HG02571 (cell line): ENCODE data around the gene PLK5.
"Not testable (repeated sequence)": the region's sequence is repeated elsewhere in the genome, so short reads cannot be mapped to it uniquely, and the experiment has no call there.

Experiments used
- ATAC-seq: cut with Tn5 transposase; IDR thresholded peaks from one replicate; pipeline ENCODE4 v1.9.1; 2021; ENCODE audit warnings: mild to moderate bottlenecking, moderate library complexity; ENCODE audit not compliant: unreplicated experiment

Gene PLK5

DNA sequence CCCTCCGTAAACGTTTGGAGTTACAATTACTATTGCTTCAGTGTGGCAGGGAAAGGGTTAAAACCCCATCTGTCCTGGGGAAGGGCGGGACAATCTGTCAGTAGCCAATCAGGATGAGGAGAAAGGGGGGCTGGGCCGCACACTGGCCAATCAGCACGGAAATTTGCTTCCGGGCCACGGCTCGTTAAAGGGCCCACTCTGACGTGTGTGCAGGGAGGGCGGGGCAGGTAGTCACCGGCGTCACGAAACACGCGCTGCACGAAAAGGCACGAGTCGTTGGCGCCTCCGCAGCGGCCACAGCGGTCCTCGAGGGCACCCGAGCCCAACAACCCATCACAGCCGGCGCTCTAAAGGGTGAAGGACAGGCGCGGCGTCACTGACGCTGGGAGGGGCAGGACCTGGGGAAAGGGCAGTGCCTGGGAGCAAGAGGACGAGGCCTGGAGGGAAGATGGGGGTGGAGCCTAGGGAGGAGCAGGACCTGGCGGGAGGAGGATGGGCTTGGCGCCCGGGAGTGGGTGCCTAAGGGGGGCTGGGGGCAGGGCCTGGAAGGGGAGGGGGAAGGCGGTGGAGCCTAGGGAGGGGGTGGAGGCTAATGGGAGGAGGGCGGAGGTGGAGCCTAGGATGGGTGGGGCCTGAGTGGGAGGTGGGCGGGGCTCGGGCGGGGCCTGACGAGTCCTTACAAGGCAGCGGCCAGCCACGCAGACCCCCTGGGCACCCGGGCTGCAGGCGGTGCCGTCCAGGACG lies 15.9 kb upstream of the PLK5 start:
- ATAC-seq, result no peak

DNA sequence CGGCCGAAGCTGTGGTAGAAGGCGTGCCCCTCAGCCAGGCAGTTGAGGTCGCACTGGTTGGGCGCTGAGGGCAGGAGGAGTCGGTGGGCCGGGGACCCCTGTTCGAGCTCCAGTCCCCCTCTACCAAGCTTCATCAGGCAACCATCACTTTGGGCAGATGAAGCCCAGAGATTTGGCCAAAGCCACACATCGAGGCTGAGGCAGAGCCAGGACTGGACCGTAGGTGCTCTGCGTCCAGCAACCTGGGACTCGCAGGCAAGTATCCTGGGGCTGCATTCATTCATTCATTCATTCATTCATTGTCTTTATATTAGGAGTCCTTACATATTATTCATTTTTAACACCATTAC lies 15.4 kb upstream of the PLK5 start:
- ATAC-seq, result no peak

DNA sequence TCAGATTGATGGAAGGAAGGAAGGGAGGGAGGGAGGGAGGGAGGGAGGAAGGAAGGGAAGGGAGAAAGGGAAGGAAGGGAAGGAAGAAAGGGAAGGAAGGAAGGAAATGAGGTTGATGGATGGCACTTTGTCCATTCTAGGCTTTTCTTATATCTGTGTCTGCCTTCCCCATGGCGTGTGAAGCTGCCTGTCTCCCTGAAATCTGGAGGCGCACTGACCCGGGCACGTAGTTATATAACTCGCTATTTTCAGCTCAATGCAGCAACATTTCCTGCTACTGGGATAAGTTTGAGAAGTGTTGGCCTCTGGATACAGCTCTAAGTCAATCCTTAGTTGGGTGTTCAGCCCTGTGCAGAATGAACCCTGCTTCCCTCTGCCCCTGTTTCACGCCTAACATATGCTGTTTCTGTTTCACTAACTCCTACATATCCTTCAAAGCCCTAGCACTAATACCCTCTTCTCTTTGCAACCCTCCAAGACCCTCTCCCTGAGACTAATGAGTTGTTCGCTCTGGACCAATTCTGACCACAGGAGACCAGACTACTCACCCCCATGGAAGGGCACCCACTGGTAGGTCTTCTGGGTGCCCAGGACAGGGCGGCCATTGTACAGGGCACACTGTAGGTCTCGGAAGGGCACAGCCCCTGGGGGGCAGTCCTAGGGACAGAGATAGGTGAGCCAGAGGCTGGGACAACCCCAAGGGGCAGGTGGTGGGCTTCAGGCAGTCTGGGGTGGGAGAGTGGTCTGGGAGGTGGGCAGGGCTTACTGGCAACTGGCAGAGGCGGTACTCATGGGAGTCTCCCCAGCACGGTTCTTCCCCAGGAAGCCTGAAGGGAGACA lies 14.1 kb upstream of the PLK5 start:
- no peak for ATAC-seq

DNA sequence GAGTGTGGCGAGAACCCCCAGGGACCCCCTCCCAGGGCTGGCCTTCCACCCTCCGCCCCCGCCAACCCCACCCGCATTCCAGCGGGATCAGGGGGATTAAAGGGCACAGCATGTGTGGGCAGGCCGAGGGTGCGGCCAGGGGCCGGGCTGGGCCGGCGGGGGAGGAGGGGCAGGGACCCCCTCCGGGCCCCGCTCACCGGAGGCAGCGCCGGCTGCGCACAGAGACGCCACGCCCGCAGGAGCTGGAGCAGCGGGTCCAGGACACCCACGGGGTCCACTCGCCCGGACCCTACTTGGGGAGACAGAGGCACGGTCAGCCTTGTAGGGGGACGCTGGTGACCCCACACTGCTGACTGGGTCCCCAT lies 13.5 kb upstream of the PLK5 start:
- no peak for ATAC-seq

DNA sequence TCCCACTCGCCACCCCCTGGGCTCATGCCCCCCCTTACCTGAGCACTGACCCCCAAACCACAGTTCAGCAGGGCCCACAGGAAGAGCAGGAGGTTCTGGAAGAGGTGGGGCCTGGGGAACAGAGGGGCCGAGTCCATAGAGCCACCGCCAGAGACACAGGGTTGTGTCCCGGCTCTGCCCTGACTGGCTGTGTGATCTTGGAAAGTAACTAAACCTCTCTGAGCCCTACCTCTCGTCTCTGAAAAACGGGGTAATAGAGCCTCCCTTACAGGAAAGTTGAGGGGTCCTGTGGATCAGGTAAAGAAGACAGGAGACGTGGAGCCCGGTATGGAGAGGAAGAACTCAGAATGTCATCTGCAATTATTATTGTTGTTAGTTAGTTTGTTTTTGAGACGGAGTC lies 13.1 kb upstream of the PLK5 start:
- ATAC-seq, result no peak

DNA sequence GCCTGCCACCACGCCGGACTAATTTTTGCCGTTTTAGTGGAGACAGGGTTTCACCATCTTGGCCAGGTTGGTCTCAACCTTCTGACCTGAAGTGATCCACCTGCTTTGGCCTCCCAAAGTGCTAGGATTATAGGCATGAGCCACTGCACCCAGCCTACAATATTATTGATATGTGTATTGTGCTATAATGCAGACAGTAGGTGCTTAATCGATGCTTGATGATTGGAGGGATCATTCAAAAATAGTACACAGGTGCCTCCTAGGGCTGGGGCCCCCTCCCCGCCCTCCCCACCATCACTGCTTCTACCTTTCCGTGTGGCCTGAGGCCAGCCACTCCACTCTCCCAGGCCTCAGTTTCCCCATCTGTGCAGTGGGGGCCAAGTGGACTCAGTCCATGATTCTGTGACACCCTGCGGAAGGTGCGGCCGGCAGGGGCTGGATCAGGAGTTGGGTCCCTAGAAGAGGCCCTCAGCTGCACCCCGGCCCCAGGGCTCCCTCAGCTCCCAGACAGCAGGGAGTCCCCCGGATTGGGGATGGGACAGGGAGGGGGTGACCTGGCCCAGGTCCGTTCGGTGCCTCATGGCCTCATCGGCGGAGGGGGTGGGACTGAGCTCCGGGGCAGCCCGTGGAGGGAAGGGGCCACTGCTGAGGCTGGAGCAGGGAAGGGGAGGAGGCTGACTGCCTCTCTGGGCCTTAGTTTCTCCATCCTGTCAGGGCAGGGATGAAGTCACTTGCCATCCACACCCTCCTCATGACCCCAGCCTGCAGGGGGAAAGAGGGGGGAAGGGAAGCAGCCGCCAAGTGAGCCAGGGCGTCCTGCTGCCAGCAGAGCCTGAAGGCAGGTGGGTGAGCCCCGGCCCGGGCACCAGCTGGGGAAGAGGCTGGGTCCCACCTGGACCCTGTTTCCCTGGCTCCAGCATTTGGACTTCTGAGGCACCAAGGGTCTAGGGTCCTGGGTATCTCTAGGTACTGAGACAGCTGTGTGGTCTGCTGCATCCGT lies 12.3 kb upstream of the PLK5 start:
- ATAC-seq, result no peak

DNA sequence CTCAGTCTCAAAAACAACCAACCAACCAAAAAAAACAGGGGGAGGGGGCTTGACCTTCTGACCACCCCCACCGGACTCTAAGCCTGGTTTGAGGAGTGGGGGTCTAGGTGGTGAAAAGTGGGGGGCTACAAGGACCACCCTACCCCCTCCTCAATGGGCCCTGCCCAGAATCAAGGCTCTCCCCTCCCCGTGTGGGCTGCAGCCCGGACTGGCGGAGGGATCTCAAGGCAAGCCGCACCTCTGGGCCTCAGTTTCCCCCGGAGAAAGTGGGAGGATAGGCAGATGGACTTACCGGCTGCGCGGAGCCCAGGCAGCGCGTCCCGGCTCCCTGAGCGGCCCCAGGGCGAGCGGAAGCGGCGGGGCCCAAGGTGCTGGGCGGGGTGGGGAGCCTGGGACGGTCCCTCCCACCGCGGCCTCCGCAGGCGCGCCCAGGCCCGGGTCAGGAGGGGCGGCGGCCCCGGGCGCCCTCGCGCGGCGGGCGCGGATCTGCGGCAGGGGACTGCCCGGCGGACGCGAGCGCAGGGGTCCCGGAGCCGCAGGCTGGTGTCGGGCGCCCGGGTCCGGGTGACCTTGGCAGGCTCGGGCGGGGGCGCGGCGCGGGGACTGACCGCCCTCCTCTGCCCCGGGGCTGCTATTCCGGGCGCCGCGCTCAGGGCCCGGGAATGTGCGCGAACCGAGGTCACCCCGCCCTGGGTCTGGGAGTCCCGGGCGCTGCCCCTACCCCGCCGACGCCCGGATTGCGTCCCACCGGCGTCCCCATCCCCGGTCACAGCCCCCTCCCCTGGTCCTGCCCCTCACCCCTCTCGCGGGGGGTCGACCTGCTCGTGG lies 11.0 kb upstream of the PLK5 start, which contains the start of gene ADAMTSL5:
TSS of gene ADAMTSL5 (minus strand) at position 349 of the 828 bp plus-strand sequence. CDS start 2,076 bp downstream, outside the sequence.
- ATAC-seq, result no peak

DNA sequence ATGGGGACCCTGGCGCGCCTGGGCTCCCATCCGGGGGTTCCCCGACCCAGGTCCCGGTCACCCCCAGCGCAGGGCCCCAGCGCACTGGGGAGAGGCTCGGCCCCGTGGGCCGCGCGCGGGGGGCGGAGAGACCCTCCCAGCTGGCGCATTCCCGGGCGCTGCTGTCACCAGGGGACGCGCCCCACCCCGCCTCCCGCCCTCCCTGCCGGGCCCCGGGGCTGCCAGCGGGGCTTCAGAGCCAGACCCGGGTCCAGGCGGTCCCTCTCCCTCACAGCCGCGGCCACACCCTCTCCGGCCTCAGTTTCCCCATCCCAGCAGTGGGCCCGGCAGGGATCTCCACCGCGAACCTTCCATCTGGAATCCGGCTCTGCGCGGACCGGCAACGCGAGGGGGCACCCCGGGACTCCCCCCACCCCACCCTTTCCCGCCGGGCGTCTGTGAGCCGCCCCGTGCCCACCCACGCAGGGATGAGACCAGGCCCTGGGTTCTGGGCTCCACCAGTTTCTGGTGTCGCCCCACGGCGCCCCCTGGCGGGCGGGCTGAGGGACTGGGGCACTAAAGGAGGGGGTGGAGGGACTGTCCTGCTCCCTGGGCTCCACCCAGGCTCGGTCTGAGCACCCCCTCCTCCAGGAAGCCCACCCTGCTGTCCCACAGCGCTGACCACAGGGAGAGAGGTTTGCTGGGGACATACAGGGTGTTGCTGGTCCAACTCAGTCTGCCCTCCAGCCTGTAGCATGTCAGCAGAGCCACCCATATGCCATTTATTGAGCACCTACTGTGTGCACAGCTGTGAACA lies 10.2 kb upstream of the PLK5 start:
- ATAC-seq, result no peak

DNA sequence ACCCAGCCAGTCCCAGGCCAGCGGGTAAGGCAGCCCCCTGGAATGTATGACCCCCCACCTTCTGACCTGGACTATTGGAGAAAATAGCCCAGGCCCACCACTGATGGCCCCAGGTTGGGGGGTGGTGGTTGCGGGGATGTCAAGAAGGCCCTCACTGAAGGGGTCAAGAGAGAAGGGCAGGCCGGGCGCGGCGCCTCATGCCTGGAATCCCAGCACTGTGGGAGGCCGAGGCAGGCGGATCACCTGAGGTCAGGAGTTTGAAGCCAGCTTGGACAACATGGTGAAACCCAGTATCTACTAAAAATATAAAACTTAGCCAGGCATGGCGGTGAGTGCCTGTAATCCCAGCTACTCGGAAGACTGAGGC lies 9.6 kb upstream of the PLK5 start:
- ATAC-seq, result no peak

DNA sequence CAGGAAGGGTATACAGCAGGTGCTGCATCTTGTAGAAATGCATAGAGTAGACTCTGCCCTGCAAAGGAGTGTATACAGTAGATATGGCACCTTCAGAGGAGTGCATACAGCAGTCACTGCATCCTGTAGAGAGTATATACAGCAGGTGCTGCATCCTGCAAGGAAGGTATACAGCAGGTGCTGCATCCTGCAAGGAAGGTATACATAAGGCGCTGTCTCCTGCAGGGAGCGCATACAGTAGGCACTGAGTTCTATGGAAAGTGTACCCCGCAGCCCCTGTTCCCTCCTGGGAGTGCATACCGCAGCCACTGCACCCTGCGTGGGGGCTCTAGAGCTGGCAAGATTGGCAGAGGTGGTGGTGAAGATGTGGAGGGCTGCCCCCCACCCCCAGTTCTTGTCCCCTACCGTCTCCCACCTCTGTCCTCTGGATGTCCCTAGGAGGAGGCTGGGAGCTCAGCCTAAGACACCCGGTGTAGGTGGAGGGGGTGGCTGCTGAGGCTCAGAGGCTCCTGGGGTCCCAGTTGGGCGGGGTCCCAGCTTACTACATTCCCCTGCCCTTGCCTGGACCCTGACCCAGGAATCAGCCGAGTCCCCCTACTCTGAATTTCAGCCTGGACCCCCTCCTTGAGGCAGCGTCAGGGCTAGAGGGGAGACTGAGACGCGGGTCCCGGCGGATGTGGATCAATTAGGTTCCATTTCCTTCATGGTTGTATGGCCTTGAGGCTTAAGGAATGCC lies 8.7 kb upstream of the PLK5 start:
- no peak for ATAC-seq

DNA sequence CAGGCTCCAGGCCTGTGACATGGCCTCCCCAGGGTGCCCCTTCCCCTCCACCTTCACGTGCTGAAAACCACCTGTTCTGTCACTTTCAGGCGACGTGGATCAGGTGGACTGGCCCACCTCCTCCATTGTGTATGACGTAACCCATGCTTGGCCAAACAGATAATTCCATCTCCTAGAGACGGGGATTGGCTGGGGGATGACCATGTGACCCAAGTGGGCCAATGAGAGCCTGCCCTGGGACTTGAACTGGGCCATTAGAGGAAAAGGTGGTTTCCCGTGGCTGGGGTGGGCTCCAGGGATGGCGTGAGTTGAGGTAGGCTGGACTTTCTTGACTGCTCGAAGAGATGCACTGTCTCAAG lies 7.5 kb upstream of the PLK5 start:
- no peak for ATAC-seq

DNA sequence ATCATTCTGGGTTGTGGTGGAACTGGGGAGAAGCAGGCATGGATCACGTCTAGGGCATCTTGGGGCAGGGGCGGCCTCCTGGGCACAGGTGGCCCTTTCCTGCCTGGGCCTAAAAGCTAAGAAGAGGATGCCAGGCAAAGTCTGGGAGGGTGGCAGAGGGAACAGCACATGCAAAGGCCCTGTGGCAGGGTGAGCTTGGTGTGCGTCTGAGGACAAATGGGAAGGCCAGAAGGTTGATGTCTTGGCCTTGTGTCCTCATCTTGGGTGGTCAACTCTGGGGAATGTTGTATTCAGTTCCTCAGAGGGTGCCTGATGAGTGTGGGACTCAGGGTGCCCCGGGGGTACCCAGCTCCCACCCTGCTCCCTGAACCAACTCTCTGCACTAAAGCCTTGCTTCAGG lies 5.4 kb upstream of the PLK5 start:
- ATAC-seq, result no peak

DNA sequence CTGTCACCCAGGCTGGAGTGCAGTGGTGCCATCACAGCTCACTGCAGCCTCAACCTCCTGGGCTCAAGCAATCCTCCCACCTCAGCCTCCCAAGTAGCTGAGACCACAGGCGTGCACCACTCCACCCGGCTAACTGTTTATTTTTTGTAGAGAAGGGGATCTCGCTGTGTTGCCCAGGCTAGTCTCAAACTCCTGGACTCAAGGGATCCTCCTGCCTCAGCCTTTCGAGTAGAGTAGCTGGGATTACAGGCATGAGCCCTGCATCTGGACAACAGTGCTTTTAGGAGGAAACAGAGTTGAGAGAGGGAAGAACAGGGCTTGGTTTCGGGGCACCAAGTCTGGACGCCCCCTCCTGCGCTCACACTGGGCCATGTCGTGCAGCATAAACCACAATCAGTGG lies 4.1 kb upstream of the PLK5 start:
- ATAC-seq, result not testable (repeated sequence)

DNA sequence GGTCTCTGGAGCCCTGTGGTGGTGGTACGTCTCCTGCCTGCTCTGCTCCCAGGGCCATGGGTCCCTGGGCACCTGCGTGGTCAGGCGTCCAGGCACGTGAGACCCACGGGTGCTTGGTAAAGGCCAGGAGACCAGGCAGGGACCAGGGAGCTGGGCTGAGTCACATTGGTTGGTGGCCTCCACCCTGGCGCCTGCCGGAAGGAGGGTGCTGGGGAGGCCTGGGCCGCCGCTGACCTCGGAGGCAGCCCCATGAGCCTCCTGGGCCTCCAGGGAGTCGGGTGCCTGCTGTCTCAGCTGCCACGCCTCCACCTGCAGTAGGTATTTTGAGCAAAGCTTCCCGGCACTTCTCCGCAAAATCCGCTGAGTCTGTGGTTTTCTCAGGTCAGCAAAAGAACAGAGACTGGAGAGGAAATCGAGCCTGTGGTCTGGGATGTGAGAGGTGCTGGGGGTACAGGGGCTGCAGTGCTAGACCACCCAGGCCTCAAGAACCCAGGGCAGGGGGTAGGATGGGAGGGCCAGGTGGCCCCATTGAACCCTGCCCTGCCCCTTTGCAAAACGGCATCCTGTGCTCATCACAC lies 3.6 kb upstream of the PLK5 start:
- no peak for ATAC-seq

DNA sequence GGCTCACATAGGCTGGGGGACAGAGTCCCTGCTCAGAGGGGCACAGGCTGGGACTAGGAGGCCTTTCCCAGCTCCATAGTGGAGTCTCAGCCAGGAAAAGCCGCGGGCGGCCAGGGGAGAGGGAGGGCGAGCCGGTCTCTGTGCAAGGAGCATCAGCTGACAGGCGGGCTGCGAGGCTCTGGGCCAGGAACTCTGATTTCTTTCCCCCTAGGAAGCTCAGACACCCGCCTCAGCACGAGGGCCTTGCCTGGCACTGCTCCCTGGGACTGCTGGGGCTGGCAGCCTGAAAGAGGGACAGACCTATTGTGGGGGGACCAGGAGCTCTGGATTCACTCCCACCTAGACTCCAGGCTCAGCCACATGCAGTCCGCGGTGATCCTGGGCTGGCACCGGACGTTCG lies 2.2 kb upstream of the PLK5 start:
- ATAC-seq, result no peak

DNA sequence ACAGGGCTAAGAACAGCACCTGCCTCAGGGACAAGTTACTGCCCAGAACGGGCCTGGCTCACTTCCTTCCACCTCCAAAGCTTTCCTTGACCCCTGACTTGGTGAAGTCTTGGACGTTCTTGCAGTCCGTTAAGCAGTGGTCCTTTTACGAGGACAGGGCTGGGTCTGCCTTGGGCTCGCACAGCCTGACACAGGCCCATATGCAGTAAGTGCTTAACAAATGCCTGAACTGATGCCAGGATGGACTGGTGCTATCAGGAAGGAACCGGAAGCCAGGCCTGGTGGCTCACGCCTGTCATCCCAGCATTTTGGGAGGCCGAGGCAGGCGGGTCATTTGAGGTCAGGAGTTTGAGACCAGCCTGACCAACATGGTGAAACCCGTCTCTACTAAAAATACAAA lies 1.8 kb upstream of the PLK5 start:
- no peak for ATAC-seq

DNA sequence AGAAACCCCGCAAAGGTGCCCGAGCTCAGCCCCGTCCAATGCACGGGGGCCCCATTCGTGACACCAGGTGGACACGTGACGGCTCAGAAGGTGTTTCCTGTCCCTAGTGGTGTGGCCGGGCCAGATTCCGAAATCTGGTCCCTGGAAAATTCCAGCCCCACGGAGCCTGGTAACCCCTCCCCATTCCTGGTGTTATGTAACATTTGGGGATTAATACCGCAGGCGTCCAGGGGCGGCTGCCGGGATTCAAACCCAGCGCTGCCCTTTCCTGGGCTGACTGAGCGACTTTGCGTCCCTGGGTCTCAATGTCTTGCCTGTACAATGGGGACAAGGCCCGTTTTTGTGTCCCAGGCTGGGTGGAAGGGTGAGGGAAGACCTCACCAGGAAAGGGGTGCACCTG lies 1.0 kb upstream of the PLK5 start:
- no peak for ATAC-seq

DNA sequence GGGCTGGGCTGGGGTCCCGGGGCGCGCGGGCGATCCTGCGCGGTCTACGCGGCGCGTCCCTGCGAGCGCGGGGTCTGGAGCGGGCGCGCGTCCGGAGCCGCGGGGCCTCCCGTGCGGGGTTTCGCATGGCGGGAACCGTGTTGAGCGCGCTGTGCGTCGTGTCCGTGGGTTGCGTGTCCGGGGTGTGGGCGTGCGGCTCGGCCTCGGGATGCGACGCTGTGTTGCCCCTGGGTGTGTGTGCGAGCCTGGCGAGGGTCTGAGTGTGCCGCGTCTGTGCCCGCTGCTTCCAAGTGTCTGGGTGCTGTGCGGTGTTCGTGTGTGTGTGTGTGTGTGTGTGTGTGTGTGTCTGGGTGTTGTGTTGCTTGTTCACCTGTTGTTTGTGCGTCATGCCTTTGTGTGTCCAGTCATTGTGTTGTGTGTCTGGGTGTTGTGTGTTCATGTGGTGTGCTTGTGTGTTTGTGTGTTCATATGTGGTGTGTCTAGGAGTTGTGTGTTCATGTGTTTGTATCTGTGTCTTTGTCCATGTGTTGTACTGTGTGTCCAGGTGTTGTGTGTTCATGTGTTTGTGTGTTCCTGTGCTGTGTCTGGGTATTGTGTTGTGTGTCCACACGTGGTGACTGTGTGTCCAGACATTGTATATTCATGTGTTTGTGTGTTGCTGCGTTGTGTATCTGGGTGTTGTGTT lies 552 bp downstream of the PLK5 start:
- no peak for ATAC-seq
